Vagina (tissue), 2 donors: ENCODE data around the gene RSF1. TPM values are rescaled to one million over a fixed set of nuclear protein-coding genes. Genes with fewer than 3 reads are reported as not detected.

ENCODE experiments used
- DNase-seq, 2 donors: peaks; one replicate each; pipeline ENCODE4 v3.0.0-alpha.2; 2017; ENCODE audit errors: extremely low spot score in 2 of 2
- H3K27ac ChIP-seq: fragments of 200-600 bp; sonication (generic); one replicate; pipeline ENCODE4 v1.5.1; 2019
- H3K27me3 ChIP-seq: fragments of 200-600 bp; sonication (generic); one replicate; pipeline ENCODE4 v1.5.1; 2019
- H3K36me3 ChIP-seq, 2 donors: fragments of 200-600 bp; sonication (generic); one replicate each; pipeline ENCODE4 v1.5.1; 2017 to 2019
- H3K4me1 ChIP-seq: fragments of 200-600 bp; sonication (generic); one replicate; pipeline ENCODE4 v1.5.1; 2019
- H3K4me3 ChIP-seq, 2 donors: fragments of 200-600 bp; sonication (generic); 1 replicate in 1 of 2; 2 replicates in 1 of 2; pipeline ENCODE4 v1.5.1; 2016 to 2019
- H3K9me3 ChIP-seq: fragments of 200-600 bp; sonication (generic); one replicate; pipeline ENCODE4 v1.5.1; 2019
- POLR2A ChIP-seq, 2 donors: fragments of 450-650 bp; IDR thresholded peaks; one replicate each; pipeline ENCODE4 v1.6.1; 2017; ENCODE audit warnings: antibody characterized with exemption in 2 of 2, mild to moderate bottlenecking in 2 of 2, moderate library complexity in 2 of 2
- POLR2AphosphoS5 ChIP-seq, 2 donors: sonication (generic); formaldehyde crosslinking; IDR thresholded peaks; one replicate each; pipeline ENCODE4 v1.9.0; 2017; ENCODE audit warnings: antibody characterized with exemption in 2 of 2, mild to moderate bottlenecking in 2 of 2, low read depth in 1 of 2; ENCODE audit not compliant: insufficient read depth in 1 of 2
- intact Hi-C: fragments of 100-400 bp; cut with DNase I; formaldehyde crosslinking; loops from one replicate; pipeline ENCODE4 v1.15.1; 2023
- total RNA-seq: library from RNA; depleted of rRNA; stranded (reverse); fragments of >200 nt; gene quantifications from one replicate; pipeline ENCODE4 v1.2.3, GENCODE V29; 2016
- TF ChIP-seq, protein P1 (sequence below), 3 experiments: fragments of 450-650 bp in 2 of 3; fragments of 200-600 bp in 1 of 3; sonication (generic) in 1 of 3; IDR thresholded peaks; one replicate each; pipeline ENCODE4 v1.5.1; 2017 to 2019; ENCODE audit warnings: antibody characterized with exemption in 3 of 3, mild to moderate bottlenecking in 2 of 3, moderate library complexity in 2 of 3

RSF1 gene
- total RNA-seq, 1 donor from 2014 or later, result 60.4 TPM

DNA sequence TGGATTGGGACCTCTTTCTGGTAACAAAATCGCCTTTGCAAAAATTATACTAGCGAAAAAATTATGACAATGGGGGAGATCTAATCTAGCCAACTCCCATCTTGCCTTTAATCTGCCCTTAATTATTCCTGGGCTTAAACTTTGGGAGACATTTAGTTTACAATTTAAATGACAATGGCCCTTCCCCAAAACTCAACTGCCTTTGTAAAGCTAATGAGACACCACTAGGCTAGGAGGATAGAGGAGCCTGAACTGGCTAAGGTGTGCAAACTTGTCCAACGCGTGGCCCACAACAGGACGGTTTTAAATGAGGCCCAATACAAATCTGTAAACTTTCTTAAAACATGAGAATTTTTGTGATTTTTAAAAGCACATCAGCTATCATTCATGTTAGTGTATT, 67.3 kb downstream of the RSF1 start:
- H3K27me3 ChIP-seq, result no peaks in the 10 kb centered on the region
- no peak overlapping the region for H3K4me3 ChIP-seq
- TF ChIP-seq POLR2AphosphoS5 (IDR thresholded peaks at IDR 0.05; ENCODE audit: insufficient read depth in 1 of 2, low read depth in 1 of 2) (no peak), POLR2A (IDR thresholded peaks at IDR 0.05) (no peak)
- TF ChIP-seq, protein P1, sequence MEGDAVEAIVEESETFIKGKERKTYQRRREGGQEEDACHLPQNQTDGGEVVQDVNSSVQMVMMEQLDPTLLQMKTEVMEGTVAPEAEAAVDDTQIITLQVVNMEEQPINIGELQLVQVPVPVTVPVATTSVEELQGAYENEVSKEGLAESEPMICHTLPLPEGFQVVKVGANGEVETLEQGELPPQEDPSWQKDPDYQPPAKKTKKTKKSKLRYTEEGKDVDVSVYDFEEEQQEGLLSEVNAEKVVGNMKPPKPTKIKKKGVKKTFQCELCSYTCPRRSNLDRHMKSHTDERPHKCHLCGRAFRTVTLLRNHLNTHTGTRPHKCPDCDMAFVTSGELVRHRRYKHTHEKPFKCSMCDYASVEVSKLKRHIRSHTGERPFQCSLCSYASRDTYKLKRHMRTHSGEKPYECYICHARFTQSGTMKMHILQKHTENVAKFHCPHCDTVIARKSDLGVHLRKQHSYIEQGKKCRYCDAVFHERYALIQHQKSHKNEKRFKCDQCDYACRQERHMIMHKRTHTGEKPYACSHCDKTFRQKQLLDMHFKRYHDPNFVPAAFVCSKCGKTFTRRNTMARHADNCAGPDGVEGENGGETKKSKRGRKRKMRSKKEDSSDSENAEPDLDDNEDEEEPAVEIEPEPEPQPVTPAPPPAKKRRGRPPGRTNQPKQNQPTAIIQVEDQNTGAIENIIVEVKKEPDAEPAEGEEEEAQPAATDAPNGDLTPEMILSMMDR (IDR thresholded peaks at IDR 0.05), result no peak
- no peaks in the 10 kb centered on the region for H3K9me3 ChIP-seq
- H3K4me1 ChIP-seq, result no peaks in the 10 kb centered on the region
- no peaks in the 10 kb centered on the region for H3K36me3 ChIP-seq
- intact Hi-C loops, result no loop called here
- DNase-seq, result no peak
- no peak overlapping the region for H3K27ac ChIP-seq

DNA sequence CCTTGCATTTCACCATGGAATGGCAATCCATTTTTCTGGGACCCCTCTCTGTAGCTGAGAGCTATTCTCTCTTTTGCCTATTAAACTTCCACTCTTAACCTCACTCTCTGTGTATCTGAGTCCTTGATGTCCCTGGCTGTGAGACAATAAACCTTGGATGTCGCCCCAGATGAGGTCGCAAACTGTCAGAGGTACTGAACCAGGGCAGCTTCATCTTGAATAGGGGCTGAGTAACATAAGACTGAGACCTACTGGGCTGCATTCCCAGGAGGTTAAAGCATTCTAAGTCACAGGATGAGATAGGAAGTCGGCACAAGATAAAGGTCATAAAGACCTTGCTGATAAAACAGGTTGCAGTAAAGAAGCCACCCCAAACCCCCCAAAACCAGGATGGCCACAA, 68.0 kb downstream of the RSF1 start:
- DNase-seq, result no peak
- Histone ChIP-seq H3K9me3 (no peaks in the 10 kb centered on the region), H3K36me3 (no peaks in the 10 kb centered on the region), H3K27ac (no peak overlapping the region), H3K4me3 (no peak overlapping the region), H3K4me1 (peaks cover 7% of the 10 kb centered on the region), H3K27me3 (no peaks in the 10 kb centered on the region)
- TF ChIP-seq POLR2AphosphoS5 (IDR thresholded peaks at IDR 0.05; ENCODE audit: insufficient read depth in 1 of 2, low read depth in 1 of 2), result no peak
- intact Hi-C loops, result no loop called here

DNA sequence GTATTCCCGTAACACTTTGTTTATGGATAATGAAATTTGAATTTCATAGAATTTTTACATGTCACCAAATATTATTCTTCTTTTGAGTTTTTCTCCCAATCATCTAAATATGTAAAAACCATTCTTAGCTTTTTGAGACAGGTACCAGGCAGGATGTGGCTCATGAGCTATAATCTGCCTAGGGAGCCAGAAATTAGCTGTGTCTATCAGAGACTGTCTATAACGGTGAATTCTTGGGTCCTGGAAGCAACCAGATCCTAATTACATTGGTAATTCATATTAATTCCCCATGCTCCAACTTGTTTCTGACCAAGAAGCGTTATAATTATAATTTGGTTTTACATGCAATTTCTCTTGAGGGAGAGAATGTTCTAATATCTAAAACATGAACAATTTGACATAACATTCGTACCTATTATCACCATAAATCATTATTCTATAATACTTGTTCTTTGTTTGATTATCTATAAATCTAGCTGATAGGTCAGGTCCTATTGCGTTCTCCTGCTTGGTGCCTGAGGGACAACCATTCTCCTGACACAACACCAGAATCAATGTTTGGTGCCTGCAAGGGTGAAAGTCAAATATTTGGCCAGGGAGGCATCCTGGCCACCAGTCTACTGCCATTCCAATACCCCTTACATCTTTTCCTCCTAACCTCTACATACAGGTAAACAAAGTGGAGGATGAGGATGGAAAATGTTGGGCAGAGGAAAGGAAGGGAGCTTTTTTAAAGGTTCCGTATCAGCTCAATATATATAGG, 69.9 kb downstream of the RSF1 start:
- TF ChIP-seq POLR2AphosphoS5 (IDR thresholded peaks at IDR 0.05; ENCODE audit: insufficient read depth in 1 of 2, low read depth in 1 of 2) (no peak), POLR2A (IDR thresholded peaks at IDR 0.05) (no peak)
- TF ChIP-seq, protein P1 (IDR thresholded peaks at IDR 0.05), result no peak
- Histone ChIP-seq H3K4me3 (no peak overlapping the region), H3K27ac (no peak overlapping the region), H3K36me3 (no peaks in the 10 kb centered on the region), H3K9me3 (no peaks in the 10 kb centered on the region), H3K27me3 (no peaks in the 10 kb centered on the region), H3K4me1 (peaks cover 17% of the 10 kb centered on the region)
- DNase-seq, result no peak
- intact Hi-C loops, result no loop called here

DNA sequence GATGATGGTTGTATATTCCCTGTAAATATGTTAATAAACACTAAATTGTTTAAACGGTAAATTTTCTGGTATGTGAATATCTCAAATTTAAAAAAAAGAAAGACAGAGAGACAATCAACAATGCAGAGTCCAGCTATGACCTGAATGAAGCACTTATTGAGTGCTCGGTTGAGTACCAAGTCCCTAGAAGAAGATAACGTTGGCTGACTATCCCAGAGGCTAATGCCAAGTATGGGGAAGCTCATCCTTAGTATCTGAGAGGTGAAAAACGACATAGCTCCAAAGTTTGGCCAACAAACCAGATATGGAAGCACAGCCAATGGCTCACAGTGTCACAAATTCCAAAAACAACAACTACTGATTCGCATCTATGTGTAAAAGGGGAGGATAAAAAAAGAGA, 71.3 kb downstream of the RSF1 start:
- Histone ChIP-seq H3K4me1 (peaks cover 17% of the 10 kb centered on the region), H3K9me3 (no peaks in the 10 kb centered on the region), H3K36me3 (no peaks in the 10 kb centered on the region), H3K27me3 (no peaks in the 10 kb centered on the region), H3K4me3 (no peak overlapping the region), H3K27ac (no peak overlapping the region)
- TF ChIP-seq, protein P1 (IDR thresholded peaks at IDR 0.05), result no peak
- TF ChIP-seq POLR2A (IDR thresholded peaks at IDR 0.05), result no peak
- no peak for TF ChIP-seq POLR2AphosphoS5 (IDR thresholded peaks at IDR 0.05; ENCODE audit: insufficient read depth in 1 of 2, low read depth in 1 of 2)
- intact Hi-C loops, result no loop called here
- no peak for DNase-seq

DNA sequence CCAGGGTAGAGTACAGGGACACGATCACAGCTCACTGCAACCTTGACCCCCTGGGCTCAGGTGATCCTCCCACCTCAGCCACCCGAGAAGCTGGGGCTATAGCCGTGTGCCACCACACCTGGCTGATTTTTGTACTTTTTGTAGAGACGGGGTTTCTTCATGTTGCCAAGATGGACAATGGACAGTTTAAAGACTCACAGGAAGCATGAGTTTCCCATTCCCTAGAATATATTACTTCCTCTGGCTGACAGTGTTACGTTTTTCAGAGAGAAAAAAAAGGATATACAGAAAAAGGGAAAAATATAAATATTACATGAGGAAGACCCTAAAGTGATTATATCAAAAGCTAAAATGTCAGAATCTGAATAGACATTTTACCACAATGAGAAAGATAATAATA, 72.3 kb downstream of the RSF1 start:
- no peak for DNase-seq
- H3K36me3 ChIP-seq, result no peaks in the 10 kb centered on the region
- no peak overlapping the region for H3K4me3 ChIP-seq
- H3K9me3 ChIP-seq, result no peaks in the 10 kb centered on the region
- TF ChIP-seq, protein P1 (IDR thresholded peaks at IDR 0.05), result no peak
- TF ChIP-seq POLR2AphosphoS5 (IDR thresholded peaks at IDR 0.05; ENCODE audit: insufficient read depth in 1 of 2, low read depth in 1 of 2), result no peak
- TF ChIP-seq POLR2A (IDR thresholded peaks at IDR 0.05), result no peak
- H3K27ac ChIP-seq, result no peak overlapping the region
- H3K27me3 ChIP-seq, result no peaks in the 10 kb centered on the region
- peaks cover 17% of the 10 kb centered on the region for H3K4me1 ChIP-seq
- intact Hi-C loops, result no loop called here
